GM21576 (cell line): ENCODE measurements around the gene ZNF189.

ENCODE experiments used
- ATAC-seq: cut with Tn5 transposase; IDR thresholded peaks from one replicate; pipeline ENCODE4 v1.9.1; 2021; ENCODE audit warnings: mild to moderate bottlenecking, moderate library complexity; ENCODE audit not compliant: unreplicated experiment

ZNF189 gene

DNA sequence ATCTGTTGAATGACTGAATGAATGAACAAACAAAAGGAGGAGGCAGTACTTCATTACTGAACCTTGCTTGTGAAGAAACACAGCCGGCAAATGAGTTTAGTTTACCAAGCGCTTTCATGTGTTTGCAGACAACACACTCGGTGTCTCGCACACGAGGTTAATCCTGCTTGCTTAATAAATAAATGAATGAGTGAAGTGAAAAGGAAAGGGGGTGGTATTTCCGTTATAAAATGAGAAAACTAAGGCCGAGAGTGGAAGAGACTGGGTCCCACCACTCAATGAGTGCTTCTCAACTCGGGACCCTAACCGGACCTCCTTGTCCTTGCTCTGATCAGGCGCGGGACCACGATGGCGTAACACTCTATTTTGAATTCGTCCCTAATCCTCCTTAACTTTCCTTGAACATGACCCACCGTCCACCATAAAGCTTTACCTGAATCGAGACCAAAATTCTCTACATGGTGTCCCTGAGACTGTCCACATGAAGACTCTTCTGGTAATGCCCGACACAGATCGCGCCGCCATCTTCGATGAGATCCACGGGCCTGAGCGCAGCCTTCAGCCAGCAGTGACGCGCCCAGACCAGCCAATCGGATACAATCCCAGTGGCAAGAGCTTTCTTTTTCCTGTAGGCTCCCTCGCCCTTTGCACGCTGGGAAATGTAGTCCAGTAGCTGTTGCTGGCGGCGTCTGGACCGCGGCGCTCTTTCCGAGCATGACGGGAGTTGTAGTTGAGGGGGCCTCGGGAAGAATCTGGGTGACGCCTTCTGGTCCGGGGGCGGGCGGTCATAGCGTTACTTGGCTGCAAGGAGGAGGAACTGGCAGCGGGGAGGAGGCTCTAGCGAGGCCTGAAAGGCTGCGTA is at the start of gene ZNF189, which contains the start of gene MRPL50:
ZNF189 (plus strand) TSS at position 784 of the 862 bp plus-strand sequence. CDS start 306 bp downstream, outside the sequence.
MRPL50 (minus strand) TSS at position 551 of the 862 bp plus-strand sequence; CDS start at position 525, 26 bp downstream.
- peak; percentile 97 for ATAC-seq

DNA sequence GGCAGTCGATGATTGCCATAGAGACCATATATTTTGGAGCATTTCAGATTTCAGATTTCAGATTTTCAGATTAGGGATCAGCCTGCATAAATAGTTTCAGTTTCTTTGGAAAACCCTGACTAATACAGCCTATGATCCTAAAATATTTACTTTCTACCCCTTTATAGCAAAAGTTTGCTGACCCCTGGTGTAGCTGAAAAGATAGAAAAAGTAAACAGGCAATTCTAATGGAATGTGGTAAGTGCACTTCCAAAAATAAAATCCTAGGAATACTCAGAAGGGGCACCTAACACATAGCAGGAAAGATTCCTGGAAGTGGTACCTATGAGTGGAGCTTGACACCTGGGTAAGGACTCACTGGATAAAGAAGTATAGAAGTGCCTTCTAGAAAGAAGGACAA is 48.4 kb upstream of the ZNF189 start:
- no peak for ATAC-seq

- no peak for ATAC-seq
Measured at GRCh38 chr9:101352892-101353463, 45.7 kb upstream of the ZNF189 start.

DNA sequence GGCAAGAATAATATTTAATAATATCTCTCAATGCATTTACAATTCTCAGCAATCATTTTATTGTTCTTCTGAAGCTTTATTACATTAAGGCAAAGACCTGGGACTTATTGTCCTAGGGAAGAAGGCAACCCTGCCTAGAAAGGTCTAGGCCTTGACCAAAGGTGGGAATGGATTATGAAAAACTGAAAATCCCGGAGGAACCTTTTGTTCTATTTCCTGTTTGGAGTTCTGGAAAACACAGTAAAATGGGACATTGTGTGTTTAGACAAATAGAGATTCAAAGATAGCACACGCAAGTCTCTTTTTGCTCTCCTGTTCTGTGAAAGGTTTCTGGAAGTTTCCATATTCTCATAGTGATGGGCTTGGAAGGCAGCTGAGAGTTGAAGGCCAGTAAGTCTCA is 45.0 kb upstream of the ZNF189 start:
- ATAC-seq = no peak

- no peak for ATAC-seq
Measured at GRCh38 chr9:101354143-101354764, 44.4 kb upstream of the ZNF189 start.

DNA sequence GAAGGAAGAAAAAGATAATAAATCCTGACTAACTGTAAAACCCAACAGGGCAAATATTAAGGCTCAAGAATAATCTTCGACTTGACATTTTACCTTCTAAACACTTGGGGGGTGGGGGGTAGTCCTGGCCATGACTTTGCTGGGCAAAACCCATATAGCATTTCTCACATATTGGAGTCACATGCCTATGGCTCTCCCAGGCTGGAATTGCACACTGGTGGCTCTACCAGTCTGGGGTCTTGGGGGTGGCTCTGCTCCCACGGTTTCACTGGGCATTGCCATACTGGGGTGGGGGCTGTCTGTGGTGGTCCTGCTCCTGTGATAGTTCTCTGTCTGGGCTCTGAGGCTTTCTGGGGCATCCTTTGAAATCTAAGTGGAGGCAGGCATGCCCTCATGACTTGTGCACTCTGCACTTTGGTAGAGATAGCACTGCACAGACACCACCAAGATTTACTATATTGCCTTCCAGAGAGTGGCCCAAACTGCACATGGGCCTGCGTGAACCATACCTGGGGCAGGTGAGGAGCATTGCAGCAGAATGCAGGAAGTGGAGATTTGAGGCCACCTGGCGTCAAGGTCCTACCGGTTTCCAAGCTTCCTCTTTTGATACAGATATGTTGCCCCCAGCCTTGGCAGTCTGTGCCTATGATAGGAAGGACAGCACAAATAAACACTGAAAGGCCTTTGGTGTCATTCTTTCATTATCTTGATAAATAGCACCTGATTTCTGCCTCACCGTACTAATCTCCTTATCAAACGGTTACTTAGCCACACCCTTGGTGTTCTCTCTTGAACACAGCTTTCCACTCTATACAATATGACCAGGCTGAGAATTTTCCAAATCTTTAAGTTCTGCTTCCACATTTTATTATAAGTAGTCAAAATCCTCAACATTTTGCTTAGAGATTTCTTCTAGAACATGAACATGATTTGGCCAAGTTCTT is 43.6 kb upstream of the ZNF189 start:
- no peak for ATAC-seq

DNA sequence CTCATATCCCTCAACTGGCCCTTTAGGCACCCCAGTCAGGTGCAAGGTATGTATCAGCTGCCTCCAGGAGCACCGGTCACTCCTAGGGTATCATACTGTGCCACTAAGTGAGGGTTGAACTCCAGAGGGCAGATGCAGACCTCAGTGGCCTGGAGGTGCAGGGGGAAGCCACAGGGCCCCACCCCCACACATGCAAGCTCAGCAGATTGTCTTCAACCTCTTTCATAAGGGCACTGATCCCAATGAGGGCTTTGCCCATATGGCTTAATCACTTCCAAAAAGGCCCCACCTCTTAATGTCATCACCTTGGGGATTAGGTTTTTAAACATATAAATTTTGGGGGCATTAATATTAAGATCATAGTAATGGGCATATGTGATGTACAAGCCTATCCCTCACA is 42.0 kb upstream of the ZNF189 start:
- ATAC-seq = no peak

- no peak for ATAC-seq
Measured at GRCh38 chr9:101359679-101360078, 39.0 kb upstream of the ZNF189 start.

DNA sequence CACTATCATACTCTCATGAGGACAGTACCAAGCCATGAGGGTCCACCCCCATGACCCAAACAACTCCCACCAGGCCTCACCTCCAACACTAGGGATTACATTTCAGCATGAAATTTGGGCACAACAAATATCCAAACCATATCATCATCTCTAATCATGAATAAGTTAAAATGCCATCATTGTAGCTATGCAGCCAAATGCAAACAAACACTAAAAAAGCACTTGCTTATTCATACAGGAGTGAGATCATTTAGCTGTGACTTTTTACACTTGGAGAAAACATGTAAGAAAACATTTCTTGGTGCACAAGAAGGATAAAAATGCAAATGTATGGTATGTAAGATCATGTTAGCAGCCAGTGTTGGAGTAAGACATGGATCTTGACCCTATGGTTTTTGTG is 38.0 kb upstream of the ZNF189 start:
- ATAC-seq = no peak

DNA sequence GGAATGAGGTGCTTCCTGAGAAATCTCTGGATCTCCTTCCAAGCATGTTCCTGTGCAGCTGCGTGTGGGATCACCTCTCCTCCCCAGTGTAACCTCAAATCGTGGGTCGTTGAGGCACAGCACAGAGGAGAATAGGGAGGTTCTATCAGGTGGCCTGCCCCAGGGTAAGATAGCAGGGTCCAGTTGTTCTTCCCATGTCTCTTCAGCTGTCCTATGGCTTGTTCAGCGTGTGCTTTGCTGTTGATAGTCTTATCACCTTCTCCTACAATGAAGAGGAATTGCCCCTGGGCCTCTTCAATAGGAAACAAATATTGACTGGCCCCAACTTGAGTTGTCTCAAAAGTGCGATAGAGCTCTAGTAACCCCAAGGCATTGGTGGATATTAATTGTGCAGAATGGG is 36.2 kb upstream of the ZNF189 start:
- ATAC-seq = no peak

- ATAC-seq = no peak
Measured at GRCh38 chr9:101365181-101365580, 33.5 kb upstream of the ZNF189 start.

- ATAC-seq = no peak
Measured at GRCh38 chr9:101366038-101366756, 32.5 kb upstream of the ZNF189 start.

DNA sequence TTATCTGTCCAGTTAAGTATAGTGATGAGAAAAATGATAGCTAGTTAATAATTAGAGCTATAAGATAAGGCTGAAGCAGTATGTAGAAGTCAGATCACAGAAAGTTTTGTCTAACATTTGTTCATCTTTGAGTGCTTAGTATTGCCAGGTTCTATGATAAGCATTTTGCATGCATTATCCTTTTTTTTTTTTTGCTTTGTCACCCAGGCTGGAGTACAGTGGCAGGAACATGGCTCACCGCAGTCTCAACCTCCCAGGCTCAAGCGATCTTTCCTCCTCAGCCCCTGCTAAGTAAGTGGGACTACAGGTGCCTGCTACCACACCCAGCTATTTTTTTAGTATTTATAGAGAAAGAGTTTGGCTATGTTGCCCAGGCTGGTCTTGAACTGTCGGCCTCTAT is 31.3 kb upstream of the ZNF189 start:
- no peak for ATAC-seq

DNA sequence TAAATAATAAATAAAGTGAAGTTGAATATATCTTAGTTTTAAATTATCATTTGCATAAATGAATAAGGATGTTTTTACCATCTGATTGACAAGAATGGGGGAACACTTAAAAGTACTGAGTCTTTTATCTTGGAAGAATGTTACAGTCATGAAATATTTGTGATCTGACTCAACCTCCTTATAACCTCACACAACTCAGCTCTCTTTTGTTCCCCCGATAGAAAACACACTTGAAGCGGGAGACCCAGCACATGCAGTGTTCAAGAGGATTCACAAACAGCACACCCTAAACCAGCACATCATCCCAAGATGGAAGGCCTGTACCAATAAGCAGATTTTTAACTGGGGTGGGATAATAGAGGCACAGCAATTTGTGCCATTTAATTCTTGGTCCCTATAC is 29.4 kb upstream of the ZNF189 start:
- no peak for ATAC-seq

DNA sequence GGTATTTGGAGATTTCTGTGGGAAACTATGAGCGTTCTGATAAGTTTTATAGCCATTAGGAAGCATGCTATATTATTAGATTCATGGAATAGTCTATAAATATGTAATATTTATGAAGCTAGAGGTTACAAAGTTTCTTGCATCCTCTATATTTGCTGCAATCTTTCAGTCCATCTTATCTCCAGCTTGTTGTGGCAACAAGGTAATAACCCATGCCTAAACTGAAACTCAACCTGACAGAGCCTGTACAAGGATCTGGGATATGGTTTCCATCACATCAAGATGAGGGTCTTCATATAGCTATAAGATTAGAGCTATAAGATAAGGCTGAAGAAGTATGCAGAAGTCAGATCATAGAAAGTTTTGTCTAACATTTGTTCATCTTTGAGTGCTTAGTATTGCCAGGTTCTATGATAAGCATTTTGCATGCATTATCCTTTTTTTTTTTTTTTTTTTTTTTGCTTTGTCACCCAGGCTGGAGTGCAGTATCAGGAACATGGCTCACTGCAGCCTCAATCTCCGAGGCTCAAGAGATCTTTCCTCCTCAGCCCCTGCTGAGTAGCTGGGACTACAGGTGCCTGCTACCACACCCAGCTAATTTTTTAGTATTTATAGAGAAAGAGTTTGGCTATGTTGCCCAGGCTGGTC is 28.6 kb upstream of the ZNF189 start:
- ATAC-seq = no peak

- no peak for ATAC-seq
Measured at GRCh38 chr9:101371813-101372212, 26.8 kb upstream of the ZNF189 start.

- no peak for ATAC-seq
Measured at GRCh38 chr9:101372327-101373118, 26.1 kb upstream of the ZNF189 start.

- ATAC-seq = no peak
Measured at GRCh38 chr9:101375546-101375945, 23.1 kb upstream of the ZNF189 start.
